ENCODE results near the gene GSTP1.

GRCh38 chr11:67534070-67534679 is 49.4 kb upstream of the GSTP1 start:
- TF ChIP-seq POLR2AphosphoS5 (IDR thresholded peaks at IDR 0.05) (no peak), POLR2A (IDR thresholded peaks at IDR 0.05) (no peak)
- TF ChIP-seq, protein P1, sequence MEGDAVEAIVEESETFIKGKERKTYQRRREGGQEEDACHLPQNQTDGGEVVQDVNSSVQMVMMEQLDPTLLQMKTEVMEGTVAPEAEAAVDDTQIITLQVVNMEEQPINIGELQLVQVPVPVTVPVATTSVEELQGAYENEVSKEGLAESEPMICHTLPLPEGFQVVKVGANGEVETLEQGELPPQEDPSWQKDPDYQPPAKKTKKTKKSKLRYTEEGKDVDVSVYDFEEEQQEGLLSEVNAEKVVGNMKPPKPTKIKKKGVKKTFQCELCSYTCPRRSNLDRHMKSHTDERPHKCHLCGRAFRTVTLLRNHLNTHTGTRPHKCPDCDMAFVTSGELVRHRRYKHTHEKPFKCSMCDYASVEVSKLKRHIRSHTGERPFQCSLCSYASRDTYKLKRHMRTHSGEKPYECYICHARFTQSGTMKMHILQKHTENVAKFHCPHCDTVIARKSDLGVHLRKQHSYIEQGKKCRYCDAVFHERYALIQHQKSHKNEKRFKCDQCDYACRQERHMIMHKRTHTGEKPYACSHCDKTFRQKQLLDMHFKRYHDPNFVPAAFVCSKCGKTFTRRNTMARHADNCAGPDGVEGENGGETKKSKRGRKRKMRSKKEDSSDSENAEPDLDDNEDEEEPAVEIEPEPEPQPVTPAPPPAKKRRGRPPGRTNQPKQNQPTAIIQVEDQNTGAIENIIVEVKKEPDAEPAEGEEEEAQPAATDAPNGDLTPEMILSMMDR (IDR thresholded peaks at IDR 0.05): no peak
